HG03039 (cell line): ENCODE measurements around the gene TK2.

Experiments
- ATAC-seq: cut with Tn5 transposase; IDR thresholded peaks from one replicate; pipeline ENCODE4 v1.9.1; 2021; ENCODE audit warnings: mild to moderate bottlenecking, moderate library complexity; ENCODE audit not compliant: unreplicated experiment

TK2 gene

GRCh38 chr16:66547101-66547989, 2.6 kb downstream of the TK2 start:
- ATAC-seq, result no peak

GRCh38 chr16:66544016-66544757, 5.7 kb downstream of the TK2 start:
- no peak for ATAC-seq

- ATAC-seq, result no peak
These were observed 6.4 kb downstream of the TK2 start for GRCh38 chr16:66543541-66543940.

GRCh38 chr16:66542396-66542795, 7.5 kb downstream of the TK2 start:
- no peak for ATAC-seq

- no peak for ATAC-seq
These were observed 8.2 kb downstream of the TK2 start for GRCh38 chr16:66541388-66542355.

GRCh38 chr16:66539623-66540469, 10.1 kb downstream of the TK2 start:
- ATAC-seq, result no peak

GRCh38 chr16:66538910-66539309, 11.0 kb downstream of the TK2 start:
- no peak for ATAC-seq

- no peak for ATAC-seq
These were observed 12.7 kb downstream of the TK2 start for GRCh38 chr16:66537236-66537635.

GRCh38 chr16:66536525-66536924, 13.4 kb downstream of the TK2 start:
- no peak for ATAC-seq

- no peak for ATAC-seq
These were observed 15.5 kb downstream of the TK2 start for GRCh38 chr16:66534376-66534799.

- ATAC-seq, result no peak
These were observed 20.4 kb downstream of the TK2 start for GRCh38 chr16:66529475-66529874.

GRCh38 chr16:66528294-66528693, 21.6 kb downstream of the TK2 start:
- no peak for ATAC-seq

- no peak for ATAC-seq
These were observed 24.3 kb downstream of the TK2 start for GRCh38 chr16:66525396-66526180.

- ATAC-seq, result peak; percentile 44
These were observed 25.2 kb downstream of the TK2 start for GRCh38 chr16:66524601-66525164.

- no peak for ATAC-seq
These were observed 26.0 kb downstream of the TK2 start for GRCh38 chr16:66523861-66524354.

GRCh38 chr16:66522816-66523590, 26.9 kb downstream of the TK2 start:
- ATAC-seq, result no peak

GRCh38 chr16:66521951-66522771, 27.8 kb downstream of the TK2 start:
- ATAC-seq, result peak; percentile 76
